Measurements from ENCODE around the gene KIF26A.

- no peak for TF ChIP-seq CEBPB (IDR thresholded peaks at IDR 0.05; ENCODE audit: low read depth, low read length)
- no peak for TF ChIP-seq POLR2A (IDR thresholded peaks at IDR 0.05; ENCODE audit: low read depth, low read length)
These were observed 91.9 kb downstream of the KIF26A start for GRCh38 chr14:104230119-104230815.

Measured in IMR-90 (cell line).